GM04504 (cell line): ENCODE measurements around the gene IGSF21.

Source experiments
- DNase-seq: peaks from one replicate; pipeline ENCODE4 v3.0.0-alpha.2; 2012; ENCODE audit warnings: low read depth

The IGSF21 gene

DNA sequence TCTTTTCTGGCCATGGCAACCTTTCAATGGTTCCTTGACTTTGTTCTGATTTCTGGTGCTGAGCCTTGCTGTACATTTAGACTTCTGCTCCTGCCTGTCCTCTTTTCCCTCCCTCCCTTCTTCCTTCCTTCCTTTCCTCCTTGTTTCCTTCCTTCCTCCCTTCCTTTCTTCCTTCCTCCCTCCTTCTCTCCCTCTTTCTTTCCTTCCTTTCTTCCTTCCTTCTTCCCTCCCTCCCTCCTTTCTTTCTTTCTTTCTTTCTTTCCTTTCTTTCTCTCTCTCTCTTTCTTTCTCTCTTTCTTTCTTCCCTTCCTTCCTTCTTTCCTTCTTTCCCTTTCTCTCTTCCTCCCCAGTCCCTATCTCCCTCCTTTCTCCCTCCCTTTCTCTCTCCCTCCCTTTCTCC, 10.4 kb upstream of the IGSF21 start:
- no peak for DNase-seq

DNA sequence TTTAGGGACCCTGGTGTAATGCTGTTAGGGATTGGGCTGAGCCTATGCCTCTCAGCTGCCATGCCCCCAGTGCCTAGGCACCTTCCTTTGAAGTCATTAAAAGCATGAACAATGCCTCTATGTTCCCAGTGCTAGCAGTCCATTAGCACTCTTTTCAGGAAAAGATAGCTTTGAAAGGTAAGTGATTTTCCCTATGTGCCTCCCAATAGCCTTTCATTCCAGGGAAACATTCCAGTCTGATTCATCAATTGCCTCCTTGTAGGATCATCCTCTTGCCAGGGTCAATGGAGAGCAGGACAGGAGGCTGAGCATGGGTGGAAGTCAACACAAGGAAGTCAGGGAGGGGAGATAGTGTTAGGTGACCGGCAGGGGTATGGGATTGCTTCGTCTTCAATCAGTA, 8.6 kb upstream of the IGSF21 start:
- DNase-seq = no peak

DNA sequence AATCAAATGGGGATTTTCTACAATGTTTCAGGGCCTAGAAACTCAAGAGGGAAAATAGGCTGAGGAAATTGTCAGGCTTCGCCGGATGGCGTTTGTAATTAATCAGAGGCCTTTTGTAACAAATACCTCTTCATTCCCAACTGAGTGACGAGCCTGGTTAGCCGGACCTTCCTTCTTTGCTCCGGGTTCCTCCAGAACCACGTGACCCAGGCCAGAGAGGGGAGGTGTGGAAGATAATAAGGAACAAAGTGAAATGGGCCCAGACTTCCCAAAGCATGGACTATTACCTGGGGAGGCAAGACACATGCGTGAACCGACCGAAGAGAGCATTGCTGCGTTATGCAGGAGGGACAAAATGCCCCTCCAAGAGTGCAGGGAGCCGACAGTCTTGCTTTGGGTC, 7.5 kb upstream of the IGSF21 start:
- no peak for DNase-seq

DNA sequence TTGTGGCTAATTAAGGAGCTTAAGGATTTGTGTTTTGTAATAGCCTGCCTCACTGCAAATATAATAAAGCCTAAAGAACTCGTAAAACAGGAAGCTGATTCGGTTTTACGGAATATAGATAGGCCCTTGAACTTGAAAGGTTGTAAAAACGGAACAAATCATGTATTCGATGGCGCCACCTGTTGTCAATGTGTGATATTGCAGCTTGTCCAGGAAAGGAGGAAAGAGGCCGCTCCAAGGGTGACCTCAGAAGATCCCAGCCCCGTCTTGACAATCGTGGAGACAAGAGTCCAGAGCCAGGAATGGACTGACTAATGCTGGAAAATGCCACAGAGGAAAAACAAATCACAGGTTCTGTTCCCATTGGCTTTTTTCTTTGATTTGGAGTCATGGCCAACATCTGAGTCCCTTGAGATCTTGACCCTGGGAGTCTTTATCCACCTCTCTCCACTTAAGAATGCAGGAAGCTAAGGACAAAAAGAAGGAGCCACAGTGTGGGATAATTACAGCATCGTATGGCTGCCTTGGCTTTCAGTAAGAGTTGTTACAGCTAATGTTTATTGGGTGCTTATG, 7.0 kb upstream of the IGSF21 start:
- DNase-seq = peak; percentile 27

DNA sequence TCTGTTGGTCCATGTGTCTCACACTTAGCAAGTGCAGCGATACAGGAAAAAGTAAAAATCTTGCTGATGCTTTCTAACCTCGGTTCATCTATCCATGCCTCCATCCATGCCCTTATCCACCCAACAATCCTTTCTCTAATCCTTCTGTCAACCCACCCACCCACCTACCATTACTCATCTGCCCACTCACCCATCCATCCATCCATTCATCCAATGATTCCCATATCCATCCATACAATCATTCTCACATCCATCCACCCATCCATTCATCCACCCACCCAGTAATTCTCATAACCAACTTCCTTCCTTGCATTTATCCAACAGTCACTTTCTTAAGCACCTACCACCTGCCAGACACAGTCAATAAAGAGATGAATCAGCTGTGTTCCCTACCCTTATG, 6.1 kb upstream of the IGSF21 start:
- no peak for DNase-seq

DNA sequence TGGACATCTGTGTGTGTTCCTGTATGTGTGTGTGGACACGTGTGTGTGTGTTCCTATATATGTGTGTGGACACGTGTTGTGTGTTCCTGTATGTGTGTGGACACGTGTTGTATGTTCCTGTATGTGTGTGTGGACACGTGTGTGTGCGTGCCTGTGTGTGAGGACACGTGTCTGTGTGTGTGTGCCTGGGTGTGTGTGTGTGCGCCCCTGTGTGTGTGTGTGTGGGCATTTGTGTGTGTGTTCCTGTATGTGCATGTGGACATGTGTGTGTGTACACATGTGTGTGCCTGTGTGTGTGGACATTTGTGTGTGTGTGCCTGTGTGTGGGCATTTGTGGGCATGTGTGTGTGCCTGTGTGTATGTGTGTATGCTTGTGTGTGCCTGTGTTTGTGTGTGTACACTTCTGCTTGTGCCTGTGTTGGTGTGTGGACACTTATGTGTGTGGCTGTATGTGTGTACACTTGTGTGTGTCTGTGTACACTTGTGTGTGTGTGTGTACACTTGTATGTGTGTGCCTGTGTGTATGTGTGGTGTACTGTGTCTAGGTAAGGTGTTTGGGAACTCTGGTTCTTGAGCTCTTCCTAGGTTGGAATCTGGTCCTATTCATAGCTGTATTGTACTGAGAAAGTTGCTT, 3.7 kb upstream of the IGSF21 start:
- no peak for DNase-seq

DNA sequence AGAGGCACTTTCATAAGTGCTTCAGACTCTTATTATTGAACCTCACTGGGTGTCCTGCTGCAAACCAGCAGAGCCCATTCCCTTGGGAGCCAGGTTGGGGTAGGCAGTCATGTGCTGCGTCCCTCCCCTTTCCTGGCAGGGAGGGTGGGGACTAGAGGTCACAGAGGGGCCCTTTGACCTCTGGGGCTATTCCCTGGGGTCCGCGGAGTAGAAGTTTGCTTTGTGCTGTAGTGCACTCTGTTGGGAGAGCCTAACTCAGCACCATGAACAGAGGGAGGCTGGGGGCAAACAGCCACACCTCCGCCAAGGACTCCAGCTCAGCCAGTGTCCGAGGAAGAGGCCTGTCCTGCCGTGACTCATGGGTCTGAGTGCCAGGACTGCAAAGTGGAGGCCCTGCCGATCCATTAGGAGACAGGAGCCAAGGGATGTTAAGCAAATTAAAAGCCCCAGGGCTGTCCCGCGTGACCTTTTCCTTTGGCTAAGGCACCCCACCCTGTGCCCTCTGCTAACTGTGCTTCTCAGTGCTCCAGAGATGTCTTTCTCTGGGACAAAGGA, 3.0 kb upstream of the IGSF21 start:
- no peak for DNase-seq

DNA sequence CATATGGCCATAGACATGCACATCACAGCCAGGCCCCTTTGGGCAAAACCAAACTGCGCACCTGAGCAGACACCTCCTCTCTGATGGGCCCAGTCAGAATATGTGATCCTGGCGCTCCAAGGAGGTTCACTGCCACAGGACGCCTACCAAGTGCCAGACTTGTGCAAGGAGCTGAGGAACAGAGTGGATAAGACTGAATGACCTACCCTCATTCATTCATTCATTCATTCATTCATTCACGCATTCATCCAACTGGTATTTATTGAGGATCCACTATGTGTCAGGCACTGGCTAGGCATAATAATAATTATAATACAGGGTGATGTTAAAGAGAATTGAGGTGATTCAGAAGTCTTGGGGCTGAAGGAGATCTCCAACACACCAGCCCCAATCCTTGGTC, 2.4 kb upstream of the IGSF21 start:
- DNase-seq = no peak

DNA sequence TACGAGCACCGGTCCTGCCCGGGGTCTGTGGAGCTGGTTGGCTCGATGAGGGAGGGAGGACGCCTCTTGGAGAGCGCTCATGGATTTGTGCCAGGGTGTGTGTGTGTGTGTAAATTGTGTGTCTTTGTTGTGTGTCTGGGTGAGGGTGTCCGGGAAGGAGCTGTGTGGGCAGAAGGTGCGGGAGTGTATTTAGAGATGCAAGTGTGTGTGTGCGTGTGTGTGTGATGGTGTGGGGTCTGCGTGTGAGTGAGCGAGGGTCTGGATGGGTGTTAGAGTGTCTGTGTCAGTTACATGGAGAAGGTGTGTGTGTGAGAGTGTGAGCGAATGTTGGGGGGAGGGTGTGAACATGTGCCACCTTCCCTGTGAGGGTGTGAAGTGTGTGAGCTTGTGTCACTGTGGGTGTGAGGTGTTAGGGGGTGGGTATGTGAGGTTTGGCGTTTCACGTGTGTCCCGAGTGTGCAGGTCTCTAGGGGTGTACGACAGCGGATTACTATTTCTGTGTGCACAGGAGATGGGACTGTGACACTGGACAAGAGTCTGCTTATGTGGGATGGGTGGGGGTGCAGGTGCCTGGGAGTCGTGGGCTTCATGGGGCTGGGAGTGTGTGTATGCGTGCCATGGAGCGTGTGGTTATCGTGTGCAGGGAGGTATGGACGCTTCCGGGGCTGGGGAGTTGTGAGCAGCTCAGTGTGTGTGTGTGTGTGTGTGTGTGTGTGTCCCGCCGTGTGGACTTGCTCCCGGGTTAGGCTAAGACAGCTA, 880 bp downstream of the IGSF21 start:
- no peak for DNase-seq

DNA sequence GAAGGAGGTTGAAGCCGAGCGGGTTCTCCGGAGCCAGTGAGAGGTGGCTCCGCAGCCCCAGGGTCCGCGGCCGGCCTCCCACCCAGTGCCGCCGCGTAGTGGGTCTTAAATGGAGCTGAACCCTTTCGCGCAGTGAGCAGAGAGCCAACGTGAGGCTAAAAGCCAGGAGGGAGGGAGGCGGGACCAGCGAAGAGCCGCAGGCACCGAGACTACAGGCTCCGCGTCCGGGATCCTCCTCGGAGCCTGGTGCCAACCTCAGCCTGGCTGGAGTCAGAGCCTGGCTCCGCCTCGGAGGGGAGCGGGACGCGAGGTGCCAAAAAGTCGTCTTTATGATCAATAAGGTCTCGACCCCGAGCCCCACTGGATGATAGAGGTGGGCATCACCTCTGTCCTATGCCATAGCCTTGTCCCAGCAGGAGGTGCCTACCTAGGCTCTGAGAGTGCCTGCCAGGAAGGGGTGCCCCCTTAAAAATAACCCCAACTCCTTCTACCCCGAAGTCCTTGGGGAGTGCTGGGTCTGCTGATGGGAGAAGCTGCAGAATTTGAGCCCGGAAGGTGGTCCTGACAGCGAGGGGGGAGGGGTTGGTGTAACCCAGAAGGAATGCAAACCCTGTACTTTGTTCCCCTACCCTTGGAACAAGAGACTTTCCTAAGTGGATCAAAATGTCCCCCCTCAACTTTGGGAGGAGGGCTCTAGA, 1.6 kb downstream of the IGSF21 start:
- DNase-seq = no peak

DNA sequence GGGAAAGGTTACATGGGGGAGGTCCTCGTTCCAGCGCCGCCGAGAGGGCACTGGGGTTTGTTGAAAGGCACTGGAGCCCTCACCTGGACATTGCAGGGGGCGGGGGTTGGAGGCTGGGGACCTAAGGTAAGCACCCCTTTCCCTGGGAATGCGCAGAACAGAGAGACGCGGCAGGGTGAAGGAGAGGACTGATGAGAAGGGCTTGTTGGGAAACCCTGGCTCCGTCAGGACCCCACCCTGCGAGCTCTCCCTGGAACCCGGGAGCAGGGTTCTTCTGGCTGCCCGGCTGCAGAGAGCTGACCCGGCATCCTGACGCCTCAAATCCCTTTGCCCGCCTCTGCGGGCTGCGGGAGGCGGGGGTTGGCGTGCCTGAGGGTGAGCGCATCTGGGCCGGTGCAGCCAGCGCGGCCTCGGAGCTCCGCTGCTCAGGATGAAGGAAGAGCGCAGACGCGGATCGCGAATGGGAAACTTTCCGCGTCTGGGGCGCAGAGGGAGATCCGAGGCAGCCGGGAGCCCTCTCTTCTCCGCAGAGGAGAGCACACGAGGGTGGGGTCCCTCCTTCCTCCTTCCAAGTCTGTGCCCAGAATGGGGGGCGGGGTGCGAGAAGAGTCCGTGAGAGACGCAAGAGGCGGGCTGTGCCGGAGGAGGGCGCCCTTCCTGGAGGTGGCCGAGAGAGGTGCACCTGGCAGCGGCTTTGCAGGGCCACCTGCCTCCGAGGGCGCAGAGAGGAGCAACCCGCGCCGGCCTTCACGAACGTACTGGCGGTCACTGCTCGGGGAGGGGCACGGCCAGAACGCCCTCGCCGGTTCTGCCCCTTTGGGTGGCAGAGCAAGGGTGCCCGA, 2.4 kb downstream of the IGSF21 start:
- no peak for DNase-seq

DNA sequence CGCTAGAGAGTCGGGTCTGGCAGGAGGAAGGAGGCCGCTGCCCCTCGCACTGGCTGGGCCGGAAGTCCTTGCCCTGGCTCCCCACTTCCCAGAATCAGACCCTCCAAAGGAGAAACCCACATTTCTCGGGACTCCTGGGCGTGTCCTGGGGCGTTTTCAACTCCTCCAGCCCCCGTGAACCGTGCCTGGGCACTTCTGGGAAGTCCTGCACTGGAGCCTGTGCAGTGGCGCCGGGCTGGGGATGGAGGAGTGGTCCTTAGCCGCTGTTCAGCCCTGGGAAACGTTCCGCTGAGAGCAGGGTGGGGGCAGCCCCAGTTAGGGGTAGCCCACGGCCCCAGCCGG, 3.0 kb downstream of the IGSF21 start:
- DNase-seq = no peak

DNA sequence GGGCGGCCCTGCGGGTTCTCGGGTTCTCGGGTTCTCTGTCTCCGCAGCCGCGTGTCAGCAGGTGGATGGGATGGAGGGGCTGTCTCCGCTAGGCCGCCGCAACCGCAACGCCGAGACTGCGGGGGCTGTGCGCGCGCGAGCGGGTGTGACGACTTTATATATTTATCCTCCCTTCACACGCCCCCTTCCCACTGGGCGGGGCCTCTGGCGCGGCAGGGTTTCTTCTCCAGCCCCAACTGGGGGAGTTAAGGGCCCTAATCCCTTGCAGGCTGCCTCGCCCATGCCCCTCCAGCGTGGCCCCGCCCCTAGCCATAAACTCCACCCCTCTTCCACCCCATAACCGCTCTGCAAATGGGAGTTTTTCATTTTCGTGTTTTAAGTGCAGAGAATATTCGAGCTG, 3.4 kb downstream of the IGSF21 start:
- no peak for DNase-seq

DNA sequence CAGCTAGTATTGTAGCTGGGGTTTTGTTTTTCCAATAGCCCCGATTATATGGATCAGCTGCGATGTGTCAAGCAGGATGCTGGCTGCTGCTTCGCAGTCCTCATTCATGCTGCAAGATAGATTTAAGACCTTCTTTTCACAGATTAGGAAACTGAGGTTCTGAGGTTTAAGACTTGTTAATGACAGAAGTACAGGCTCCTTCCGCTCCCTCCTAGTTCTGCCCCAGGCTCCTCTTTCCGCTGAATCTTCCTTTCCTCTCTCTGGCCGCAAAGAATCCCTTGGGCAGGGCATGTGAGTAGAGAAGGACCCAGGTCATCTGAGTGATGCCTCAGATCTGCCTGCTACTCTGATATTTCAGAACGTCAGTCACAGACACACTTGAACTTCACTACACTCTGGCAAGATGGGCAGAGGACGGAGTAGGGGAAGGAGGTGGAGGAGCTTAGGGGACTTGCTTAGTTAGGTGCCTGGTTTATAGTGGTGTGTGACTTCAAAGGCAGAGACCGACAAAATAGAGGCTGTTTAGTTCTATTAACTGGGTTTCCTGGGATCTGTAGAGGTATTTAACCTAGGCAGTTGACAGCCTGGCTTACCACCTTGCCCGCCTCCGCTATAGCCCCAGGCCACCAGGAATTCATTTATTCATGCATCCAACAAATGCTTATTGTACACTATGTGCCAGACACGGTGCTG, 4.2 kb downstream of the IGSF21 start:
- DNase-seq = no peak

DNA sequence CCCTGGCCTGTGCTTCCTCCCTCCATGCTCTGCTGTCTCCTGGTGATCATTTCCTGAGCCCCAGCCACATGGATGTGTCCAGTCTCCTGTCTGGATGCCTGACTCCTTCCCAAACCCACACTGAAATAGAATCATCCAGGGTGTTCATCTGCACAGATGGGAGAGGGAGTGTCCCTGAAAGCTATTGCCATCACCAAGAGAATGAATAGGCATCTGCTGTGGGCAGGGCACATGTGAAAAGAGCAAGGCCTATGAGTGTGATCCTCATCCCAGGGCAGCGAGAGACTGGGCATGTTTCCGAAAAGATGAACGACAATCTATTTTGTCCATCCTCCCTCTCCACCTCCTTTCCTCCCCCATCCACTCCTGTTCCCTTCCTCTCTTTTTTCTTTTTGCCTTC, 5.0 kb downstream of the IGSF21 start:
- DNase-seq = no peak

DNA sequence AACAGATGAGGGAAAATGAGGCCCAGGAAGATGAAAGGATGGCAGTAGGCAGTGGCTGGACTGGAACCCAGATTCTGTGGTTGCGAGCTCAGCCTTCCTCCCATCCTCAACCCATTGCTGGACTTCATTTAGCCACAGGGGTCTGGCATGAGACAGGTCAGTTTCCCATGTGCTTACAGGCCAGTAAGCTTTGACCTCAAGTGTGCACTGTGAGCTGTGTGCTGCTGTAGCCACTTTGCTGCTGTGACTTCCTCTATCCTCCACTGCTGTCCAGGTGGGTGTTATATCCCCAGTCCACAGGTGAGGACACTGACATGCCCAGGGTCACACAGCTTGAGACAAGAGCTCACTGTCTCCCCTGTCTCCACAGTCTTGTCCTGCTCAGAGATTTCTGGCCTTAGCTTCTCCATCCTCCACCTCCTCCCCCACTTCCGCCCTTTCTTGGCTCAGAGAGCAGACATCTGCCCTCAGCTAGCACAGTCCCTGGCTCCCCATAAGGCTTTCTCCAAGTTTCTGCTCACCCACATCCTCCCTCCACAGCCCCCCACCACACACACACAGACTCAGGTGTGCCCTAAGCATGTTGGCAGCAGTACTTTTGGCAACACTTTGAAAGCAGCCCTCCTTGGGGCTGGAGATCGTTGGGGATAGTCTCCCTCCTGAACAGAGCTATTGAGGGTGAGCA, 7.3 kb downstream of the IGSF21 start:
- no peak for DNase-seq

DNA sequence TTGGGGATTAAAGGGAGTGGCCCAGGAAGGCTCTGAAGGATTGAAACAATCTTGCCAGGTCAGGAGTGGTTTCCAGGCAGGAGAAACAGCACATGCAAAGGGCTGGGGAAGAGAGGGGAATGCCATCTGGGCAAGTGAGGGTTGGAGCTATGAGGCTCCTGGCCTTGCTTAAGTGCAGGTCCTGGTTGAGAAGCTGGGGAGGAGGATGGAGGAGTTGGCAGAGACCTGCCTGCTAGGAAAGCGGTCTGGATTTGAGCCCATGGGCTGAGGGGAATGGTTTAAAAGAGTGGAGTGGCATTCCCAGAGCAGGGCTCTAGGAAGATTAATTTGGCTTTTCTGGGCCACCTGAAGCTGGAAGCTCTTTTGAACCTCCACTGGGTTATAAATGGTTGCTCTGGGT, 9.2 kb downstream of the IGSF21 start:
- DNase-seq = no peak

DNA sequence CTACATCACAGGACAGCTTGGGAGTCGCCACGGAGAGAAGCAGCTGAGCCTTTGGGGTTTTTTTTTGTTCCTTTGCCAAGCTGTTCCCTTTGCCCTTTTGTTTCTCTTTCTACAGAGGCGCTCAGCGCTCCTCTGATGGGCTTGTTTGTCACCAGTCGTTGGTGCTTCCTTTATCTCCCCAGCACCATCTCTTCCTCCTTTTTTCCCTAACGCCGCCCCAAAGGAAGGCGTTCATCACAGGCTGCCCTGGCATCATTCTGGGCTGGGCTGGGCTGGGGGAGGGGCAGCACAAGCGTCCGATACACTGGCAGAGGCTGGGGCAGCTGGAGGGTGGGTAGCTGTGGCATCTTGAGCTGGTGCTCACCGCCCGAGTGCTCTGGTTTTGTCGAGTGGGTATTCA, 10.5 kb downstream of the IGSF21 start:
- DNase-seq = no peak

DNA sequence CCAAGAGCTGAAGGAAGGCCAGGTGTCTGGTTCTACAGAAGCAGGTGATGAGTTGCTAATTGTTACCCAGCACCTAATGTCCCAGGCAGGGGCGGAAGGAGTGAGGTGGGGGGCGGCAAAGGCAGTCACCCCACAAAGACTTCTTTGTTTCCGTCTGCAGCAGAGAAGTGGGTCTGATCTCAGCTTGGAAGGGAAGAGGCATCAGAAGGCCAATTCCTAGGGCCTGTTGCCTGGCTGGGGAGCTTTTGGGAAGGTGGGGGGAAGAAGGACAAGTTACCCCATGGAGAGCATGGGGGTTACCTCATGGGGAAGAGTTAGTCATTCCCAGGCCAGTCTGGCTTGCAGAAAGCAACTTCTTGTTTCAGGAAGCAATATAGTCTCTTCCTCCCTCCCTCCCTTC, 10.9 kb downstream of the IGSF21 start:
- no peak for DNase-seq

DNA sequence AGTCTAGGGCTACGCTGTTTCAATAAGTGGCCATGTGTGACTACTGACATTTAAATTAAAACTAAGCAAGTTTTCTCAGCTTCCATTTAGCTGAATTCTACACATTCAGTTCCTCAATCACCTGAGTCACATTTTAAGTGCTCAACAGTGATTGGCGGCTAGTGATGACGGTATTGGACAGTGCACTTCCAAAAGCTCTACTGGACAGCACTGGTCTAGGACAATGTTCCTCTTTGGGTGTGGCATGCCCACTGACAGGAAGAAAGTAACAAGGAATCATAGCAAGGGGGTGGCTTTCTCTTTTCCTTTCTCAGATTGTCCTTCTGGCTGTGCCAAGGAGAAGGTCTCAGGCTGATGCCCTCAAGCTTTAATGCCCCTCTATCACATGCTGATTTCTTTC, 11.7 kb downstream of the IGSF21 start:
- no peak for DNase-seq
